Loucy (cell line): Measurements from ENCODE around the gene CNTF.

Experiments used
- H2AFZ ChIP-seq: fragments of 200-600 bp; sonication (generic); 2 replicates; pipeline ENCODE4 v1.6.0; 2016; ENCODE audit warnings: antibody characterized with exemption, mild to moderate bottlenecking, low read length, moderate library complexity
- H3F3A ChIP-seq: fragments of 200-600 bp; 2 replicates; pipeline ENCODE4 v1.6.0; 2016; ENCODE audit warnings: antibody characterized with exemption, low read depth, mild to moderate bottlenecking
- H3K27me3 ChIP-seq: fragments of 200-600 bp; sonication (generic); 2 replicates; pipeline ENCODE4 v1.6.1; 2014; ENCODE audit warnings: low read length, mild to moderate bottlenecking; ENCODE audit not compliant: insufficient read depth, poor library complexity, severe bottlenecking
- H3K36me3 ChIP-seq: fragments of 200-600 bp; sonication (generic); 2 replicates; pipeline ENCODE4 v1.6.1; 2016; ENCODE audit warnings: low read length; ENCODE audit not compliant: insufficient read depth
- H3K4me1 ChIP-seq: fragments of 200-600 bp; sonication (generic); 2 replicates; pipeline ENCODE4 v1.5.1; 2014; ENCODE audit warnings: low read length, mild to moderate bottlenecking; ENCODE audit not compliant: insufficient read depth, poor library complexity, severe bottlenecking
- H3K4me2 ChIP-seq: fragments of 200-600 bp; sonication (generic); 2 replicates; pipeline ENCODE4 v1.6.0; 2014; ENCODE audit warnings: antibody characterized with exemption, low read length, low read depth, mild to moderate bottlenecking; ENCODE audit not compliant: poor library complexity, severe bottlenecking
- H3K4me3 ChIP-seq: fragments of 200-600 bp; sonication (generic); 2 replicates; pipeline ENCODE4 v1.5.1; 2014; ENCODE audit warnings: low read length, mild to moderate bottlenecking, mixed read lengths; ENCODE audit not compliant: poor library complexity, severe bottlenecking
- H3K79me2 ChIP-seq: fragments of 200-600 bp; sonication (generic); 2 replicates; pipeline ENCODE4 v1.6.1; 2014; ENCODE audit warnings: low read length; ENCODE audit not compliant: insufficient read depth
- H3K9ac ChIP-seq: fragments of 200-600 bp; sonication (generic); 2 replicates; pipeline ENCODE4 v1.6.0; 2014; ENCODE audit warnings: mild to moderate bottlenecking, low read depth, low read length, moderate library complexity; ENCODE audit not compliant: poor library complexity, severe bottlenecking
- H3K9me2 ChIP-seq: fragments of 200-600 bp; sonication (generic); replicated peaks from 2 replicates; pipeline ENCODE4 v1.6.1; 2016; ENCODE audit warnings: low read depth, low read length, mixed read lengths
- H3K9me3 ChIP-seq: fragments of 200-600 bp; sonication (generic); 2 replicates; pipeline ENCODE4 v1.6.1; 2014; ENCODE audit warnings: mild to moderate bottlenecking, antibody characterized with exemption, low read length, low read depth; ENCODE audit not compliant: insufficient read depth
- H4K20me1 ChIP-seq: fragments of 200-600 bp; sonication (generic); 2 replicates; pipeline ENCODE4 v1.6.0; 2014; ENCODE audit warnings: antibody characterized with exemption, low read length, mild to moderate bottlenecking; ENCODE audit not compliant: insufficient read depth, poor library complexity, severe bottlenecking
- EZH2phosphoT487 ChIP-seq: fragments of 200-600 bp; IDR thresholded peaks from 2 replicates; pipeline ENCODE4 v1.6.1; 2018; ENCODE audit warnings: antibody characterized with exemption, mild to moderate bottlenecking, moderate library complexity, borderline replicate concordance
- TF ChIP-seq, protein P1 (sequence below): fragments of 200-600 bp; sonication (generic); conservative IDR thresholded peaks from 2 replicates; pipeline ENCODE4 v1.5.1; 2014; ENCODE audit warnings: mild to moderate bottlenecking, antibody characterized with exemption, low read length

Gene CNTF

DNA sequence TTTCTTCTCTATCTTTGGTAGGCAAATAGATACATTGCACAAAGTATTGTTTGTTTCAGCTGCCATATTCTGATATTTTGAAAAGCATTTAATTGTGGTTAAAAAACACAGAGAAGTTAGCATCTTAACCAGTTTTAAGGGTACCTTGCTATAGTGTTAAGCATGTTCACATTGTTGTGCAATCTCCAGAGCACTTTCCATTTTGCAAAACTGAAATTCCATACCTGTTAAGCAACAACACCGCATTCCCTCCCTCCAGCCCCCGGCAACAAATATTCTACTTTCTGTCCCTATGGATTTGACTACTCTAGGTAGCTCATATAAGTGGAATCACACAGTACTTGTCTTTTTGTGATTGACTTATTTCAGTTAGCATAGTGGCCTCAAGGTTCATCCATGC is 33.9 kb downstream of the CNTF start:
- no peaks in the 10 kb centered on the region for H3K9me2 ChIP-seq
- H3K4me1 ChIP-seq = peaks cover 6% of the 10 kb centered on the region
- H3F3A ChIP-seq = no peaks in the 10 kb centered on the region
- H3K27me3 ChIP-seq = no peaks in the 10 kb centered on the region
- H4K20me1 ChIP-seq = no peaks in the 10 kb centered on the region
- H3K4me2 ChIP-seq = no peak overlapping the region
- H3K36me3 ChIP-seq = no peaks in the 10 kb centered on the region
- no peaks in the 10 kb centered on the region for H3K9me3 ChIP-seq
- H3K4me3 ChIP-seq = no peak overlapping the region
- TF ChIP-seq EZH2phosphoT487 = no peak
- no peaks in the 10 kb centered on the region for H3K79me2 ChIP-seq
- H2AFZ ChIP-seq = no peak overlapping the region
- H3K9ac ChIP-seq = no peak overlapping the region

DNA sequence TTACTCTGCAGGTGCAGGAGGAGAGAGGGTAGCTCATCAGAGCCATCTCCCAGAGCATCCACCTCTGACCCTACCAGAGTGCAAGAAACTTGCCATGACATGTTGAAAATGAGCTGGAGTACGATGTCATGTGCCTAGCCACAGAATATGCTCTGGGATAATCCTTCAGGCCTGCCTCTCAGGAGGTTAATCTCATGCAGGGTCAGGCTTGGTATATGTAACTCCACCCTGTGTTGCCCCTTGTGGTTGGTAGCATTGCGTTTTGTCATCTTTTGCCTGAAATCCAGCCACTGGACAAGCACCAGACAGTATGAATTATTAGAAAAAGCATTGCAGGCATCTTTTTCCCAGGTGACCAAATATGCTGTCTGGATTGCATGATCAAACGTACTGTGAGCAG is 36.2 kb downstream of the CNTF start:
- TF ChIP-seq, protein P1, sequence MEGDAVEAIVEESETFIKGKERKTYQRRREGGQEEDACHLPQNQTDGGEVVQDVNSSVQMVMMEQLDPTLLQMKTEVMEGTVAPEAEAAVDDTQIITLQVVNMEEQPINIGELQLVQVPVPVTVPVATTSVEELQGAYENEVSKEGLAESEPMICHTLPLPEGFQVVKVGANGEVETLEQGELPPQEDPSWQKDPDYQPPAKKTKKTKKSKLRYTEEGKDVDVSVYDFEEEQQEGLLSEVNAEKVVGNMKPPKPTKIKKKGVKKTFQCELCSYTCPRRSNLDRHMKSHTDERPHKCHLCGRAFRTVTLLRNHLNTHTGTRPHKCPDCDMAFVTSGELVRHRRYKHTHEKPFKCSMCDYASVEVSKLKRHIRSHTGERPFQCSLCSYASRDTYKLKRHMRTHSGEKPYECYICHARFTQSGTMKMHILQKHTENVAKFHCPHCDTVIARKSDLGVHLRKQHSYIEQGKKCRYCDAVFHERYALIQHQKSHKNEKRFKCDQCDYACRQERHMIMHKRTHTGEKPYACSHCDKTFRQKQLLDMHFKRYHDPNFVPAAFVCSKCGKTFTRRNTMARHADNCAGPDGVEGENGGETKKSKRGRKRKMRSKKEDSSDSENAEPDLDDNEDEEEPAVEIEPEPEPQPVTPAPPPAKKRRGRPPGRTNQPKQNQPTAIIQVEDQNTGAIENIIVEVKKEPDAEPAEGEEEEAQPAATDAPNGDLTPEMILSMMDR = 0 out of 2 replicates have a peak, but pooled peaks have one; percentile 9
- TF ChIP-seq EZH2phosphoT487 = no peak
- Histone ChIP-seq H2AFZ (no peak overlapping the region), H4K20me1 (no peaks in the 10 kb centered on the region), H3K36me3 (no peaks in the 10 kb centered on the region), H3K4me3 (no peak overlapping the region), H3K9me3 (no peaks in the 10 kb centered on the region), H3K4me2 (no peak overlapping the region), H3K27me3 (no peaks in the 10 kb centered on the region), H3K4me1 (peaks cover 6% of the 10 kb centered on the region), H3F3A (no peaks in the 10 kb centered on the region), H3K79me2 (no peaks in the 10 kb centered on the region), H3K9ac (no peak overlapping the region), H3K9me2 (no peaks in the 10 kb centered on the region)

GRCh38 chr11:58659404-58659803 is 36.9 kb downstream of the CNTF start:
- H3K79me2 ChIP-seq = no peaks in the 10 kb centered on the region
- H3K4me3 ChIP-seq = no peak overlapping the region
- H3K9ac ChIP-seq = no peak overlapping the region
- peaks cover 3% of the 10 kb centered on the region for H3K4me1 ChIP-seq
- H3K4me2 ChIP-seq = no peak overlapping the region
- no peaks in the 10 kb centered on the region for H3K36me3 ChIP-seq
- no peaks in the 10 kb centered on the region for H3K9me3 ChIP-seq
- no peak overlapping the region for H2AFZ ChIP-seq
- H3K9me2 ChIP-seq = no peaks in the 10 kb centered on the region
- no peaks in the 10 kb centered on the region for H3K27me3 ChIP-seq
- no peaks in the 10 kb centered on the region for H4K20me1 ChIP-seq
- H3F3A ChIP-seq = no peaks in the 10 kb centered on the region
- TF ChIP-seq EZH2phosphoT487 = no peak
- TF ChIP-seq, protein P1 = no peak

DNA sequence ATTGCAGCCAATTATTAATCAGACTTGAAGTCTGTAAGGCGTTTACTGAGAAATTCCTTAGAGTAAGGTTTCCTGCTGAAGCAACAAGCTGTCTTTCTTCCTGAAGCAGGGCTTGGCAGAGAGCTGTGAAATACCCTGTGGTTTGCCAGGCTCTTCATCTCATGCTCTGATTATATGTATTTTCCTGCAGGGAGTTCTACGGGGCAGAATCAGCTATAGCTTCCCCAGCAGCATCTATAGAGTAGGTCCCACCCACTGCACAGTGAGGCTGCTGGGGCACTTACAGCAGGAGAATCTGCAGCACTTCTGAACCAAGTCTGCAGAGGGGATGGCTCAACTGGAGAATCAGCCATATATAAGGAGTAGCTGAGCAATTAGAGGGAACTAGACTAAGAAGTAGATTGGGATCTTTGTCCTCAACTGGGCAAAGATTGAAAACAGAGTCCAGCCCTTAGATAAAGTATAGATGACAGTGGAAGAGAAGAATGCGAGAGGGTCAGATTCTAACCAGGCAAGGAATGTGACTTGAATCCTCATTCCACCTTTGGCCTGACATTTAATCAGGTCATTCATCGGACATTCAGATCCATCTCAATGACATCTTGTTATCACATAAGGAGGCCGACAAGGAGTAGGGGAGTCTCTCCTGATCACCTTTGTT is 37.6 kb downstream of the CNTF start:
- no peak overlapping the region for H3K4me2 ChIP-seq

More for the DNA sequence above, 37.6 kb downstream of the CNTF start:
- Histone ChIP-seq H3K4me1 (no peaks in the 10 kb centered on the region), H4K20me1 (no peaks in the 10 kb centered on the region), H3K36me3 (no peaks in the 10 kb centered on the region), H3K9me2 (no peaks in the 10 kb centered on the region), H3K4me3 (no peak overlapping the region), H2AFZ (no peak overlapping the region), H3K9me3 (no peaks in the 10 kb centered on the region), H3K27me3 (no peaks in the 10 kb centered on the region), H3K9ac (no peak overlapping the region), H3K79me2 (no peaks in the 10 kb centered on the region), H3F3A (no peaks in the 10 kb centered on the region)
- TF ChIP-seq EZH2phosphoT487 = no peak
- TF ChIP-seq, protein P1 = no peak
